Testis (tissue), 3 donors: ENCODE measurements around the gene TGFBRAP1. TPM values are rescaled to one million over a fixed set of nuclear protein-coding genes. Genes with fewer than 3 reads are reported as not detected.

Experiments
- DNase-seq: peaks from one replicate; pipeline ENCODE4 v3.0.0-alpha.2; 2019
- H3K27ac ChIP-seq, 2 donors: fragments of 200-600 bp; sonication (generic); one replicate each; pipeline ENCODE4 v1.5.1; 2019
- H3K27me3 ChIP-seq: fragments of 200-600 bp; sonication (generic); one replicate; pipeline ENCODE4 v1.5.1; 2019
- H3K36me3 ChIP-seq: fragments of 200-600 bp; sonication (generic); one replicate; pipeline ENCODE4 v1.5.1; 2017; ENCODE audit warnings: low read depth; ENCODE audit errors: missing control alignments
- H3K4me1 ChIP-seq: fragments of 200-600 bp; sonication (generic); one replicate; pipeline ENCODE4 v1.5.1; 2019
- H3K4me3 ChIP-seq, 2 donors: fragments of 200-600 bp; sonication (generic); one replicate each; pipeline ENCODE4 v1.5.1; 2017 to 2019
- H3K9me3 ChIP-seq: fragments of 200-600 bp; sonication (generic); one replicate; pipeline ENCODE4 v1.5.1; 2017
- POLR2A ChIP-seq: fragments of 450-650 bp; IDR thresholded peaks from one replicate; pipeline ENCODE4 v1.6.1; 2017; ENCODE audit warnings: antibody characterized with exemption, mild to moderate bottlenecking, moderate library complexity
- WGBS, 2 donors: methylation state at CpG; one replicate each; pipeline ENCODE4 v1.1.5; 2018; 5-methylcytosine and 5-hydroxymethylcytosine counted together
- intact Hi-C: fragments of 100-400 bp; cut with DNase I; formaldehyde crosslinking; loops from one replicate; pipeline ENCODE4 v1.15.1; 2023; ENCODE audit warnings: low total_unique reads
- polyA plus RNA-seq: library from polyadenylated mRNA; stranded (reverse); fragments of 350-450 nt; fragmentation: Illumina TruSeq; extraction: RNeasy Lipid Tissue Mini Kit (QIAGEN cat#74804); gene quantifications from one replicate; pipeline ENCODE4 v1.2.3, GENCODE V29; 2014; ENCODE audit warnings: low read depth, low replicate concordance; ENCODE audit not compliant: insufficient read depth
- total RNA-seq, 2 donors: library from RNA; depleted of rRNA; stranded (reverse); fragments of >200 nt; gene quantifications; one replicate each; pipeline ENCODE4 v1.2.3, GENCODE V29; 2016
- TF ChIP-seq, protein P1 (sequence below), 3 experiments: fragments of 450-650 bp in 2 of 3; fragments of 200-600 bp in 1 of 3; sonication (generic) in 1 of 3; IDR thresholded peaks; one replicate each; pipeline ENCODE4 v1.5.1; 2016 to 2019; ENCODE audit warnings: antibody characterized with exemption in 3 of 3, mild to moderate bottlenecking in 2 of 3, moderate library complexity in 1 of 3

The TGFBRAP1 gene
- total and polyA plus RNA-seq, 3 donors from 2014 or later = 7.3 to 16.3 (median 10.8) TPM

DNA sequence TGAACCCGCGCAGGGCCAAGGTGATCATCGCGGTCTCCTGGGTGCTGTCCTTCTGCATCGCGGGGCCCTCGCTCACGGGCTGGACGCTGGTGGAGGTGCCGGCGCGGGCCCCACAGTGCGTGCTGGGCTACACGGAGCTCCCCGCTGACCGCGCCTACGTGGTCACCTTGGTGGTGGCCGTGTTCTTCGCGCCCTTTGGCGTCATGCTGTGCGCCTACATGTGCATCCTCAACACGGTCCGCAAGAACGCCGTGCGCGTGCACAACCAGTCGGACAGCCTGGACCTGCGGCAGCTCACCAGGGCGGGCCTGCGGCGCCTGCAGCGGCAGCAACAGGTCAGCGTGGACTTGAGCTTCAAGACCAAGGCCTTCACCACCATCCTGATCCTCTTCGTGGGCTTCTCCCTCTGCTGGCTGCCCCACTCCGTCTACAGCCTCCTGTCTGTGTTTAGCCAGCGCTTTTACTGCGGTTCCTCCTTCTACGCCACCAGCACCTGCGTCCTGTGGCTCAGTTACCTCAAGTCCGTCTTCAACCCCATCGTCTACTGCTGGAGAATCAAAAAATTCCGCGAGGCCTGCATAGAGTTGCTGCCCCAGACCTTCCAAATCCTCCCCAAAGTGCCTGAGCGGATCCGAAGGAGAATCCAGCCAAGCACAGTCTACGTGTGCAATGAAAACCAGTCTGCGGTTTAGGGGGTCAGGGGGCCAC is 87.1 kb downstream of the TGFBRAP1 start:
- intact Hi-C loops = no loop called here
- H3K9me3 ChIP-seq = no peaks in the 10 kb centered on the region
- H3K4me3 ChIP-seq = peak overlapping the region in 1 of 2 donors; percentile 33
- TF ChIP-seq, protein P1, sequence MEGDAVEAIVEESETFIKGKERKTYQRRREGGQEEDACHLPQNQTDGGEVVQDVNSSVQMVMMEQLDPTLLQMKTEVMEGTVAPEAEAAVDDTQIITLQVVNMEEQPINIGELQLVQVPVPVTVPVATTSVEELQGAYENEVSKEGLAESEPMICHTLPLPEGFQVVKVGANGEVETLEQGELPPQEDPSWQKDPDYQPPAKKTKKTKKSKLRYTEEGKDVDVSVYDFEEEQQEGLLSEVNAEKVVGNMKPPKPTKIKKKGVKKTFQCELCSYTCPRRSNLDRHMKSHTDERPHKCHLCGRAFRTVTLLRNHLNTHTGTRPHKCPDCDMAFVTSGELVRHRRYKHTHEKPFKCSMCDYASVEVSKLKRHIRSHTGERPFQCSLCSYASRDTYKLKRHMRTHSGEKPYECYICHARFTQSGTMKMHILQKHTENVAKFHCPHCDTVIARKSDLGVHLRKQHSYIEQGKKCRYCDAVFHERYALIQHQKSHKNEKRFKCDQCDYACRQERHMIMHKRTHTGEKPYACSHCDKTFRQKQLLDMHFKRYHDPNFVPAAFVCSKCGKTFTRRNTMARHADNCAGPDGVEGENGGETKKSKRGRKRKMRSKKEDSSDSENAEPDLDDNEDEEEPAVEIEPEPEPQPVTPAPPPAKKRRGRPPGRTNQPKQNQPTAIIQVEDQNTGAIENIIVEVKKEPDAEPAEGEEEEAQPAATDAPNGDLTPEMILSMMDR (IDR thresholded peaks at IDR 0.05) = no peak
- no peak for DNase-seq
- no peaks in the 10 kb centered on the region for H3K36me3 ChIP-seq
- WGBS, 2 donors = 79 to 87% methylated on average over 25 to 50 of the region's 50 CpGs
- H3K27ac ChIP-seq = no peak overlapping the region
- no peaks in the 10 kb centered on the region for H3K27me3 ChIP-seq
- H3K4me1 ChIP-seq = no peaks in the 10 kb centered on the region

DNA sequence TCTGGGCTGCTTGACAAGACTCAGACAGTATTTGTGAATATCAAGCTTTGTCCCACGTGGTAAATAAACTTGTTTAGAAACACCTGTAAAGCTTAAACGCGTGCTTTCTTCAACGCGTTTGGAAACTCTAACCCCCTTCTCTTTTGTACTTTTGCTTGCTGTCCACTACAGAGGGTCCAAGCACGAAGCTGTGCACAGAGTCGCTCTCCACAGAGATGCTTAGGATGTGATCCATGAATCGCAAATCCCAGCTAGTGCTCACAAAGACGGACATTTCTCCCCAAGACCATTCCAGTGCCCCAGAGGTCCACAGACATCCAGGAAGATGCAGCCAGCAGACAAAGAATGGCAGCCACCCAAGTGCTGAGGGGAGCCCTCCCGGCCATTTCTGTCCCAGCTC is 88.1 kb downstream of the TGFBRAP1 start, which contains the start of gene GPR45:
Gene GPR45 (plus strand): TSS at position 301 of the 400 bp plus-strand sequence. CDS start 116 bp downstream, outside the sequence.
- Histone ChIP-seq H3K27ac (no peak within 1 kb of the TSS), H3K4me1 (no peaks in the 10 kb centered on the region), H3K27me3 (no peaks in the 10 kb centered on the region), H3K4me3 (peak within 1 kb of the TSS in 1 of 2 donors; percentile 33), H3K36me3 (no peaks in the 10 kb centered on the region), H3K9me3 (no peaks in the 10 kb centered on the region)
- no peak for DNase-seq
- 64 to 79% methylated on average over 9 to 10 of the region's 10 CpGs for WGBS, 2 donors
- intact Hi-C loops = no loop called here
- TF ChIP-seq, protein P1 (IDR thresholded peaks at IDR 0.05) = no peak
- no peak for TF ChIP-seq POLR2A

DNA sequence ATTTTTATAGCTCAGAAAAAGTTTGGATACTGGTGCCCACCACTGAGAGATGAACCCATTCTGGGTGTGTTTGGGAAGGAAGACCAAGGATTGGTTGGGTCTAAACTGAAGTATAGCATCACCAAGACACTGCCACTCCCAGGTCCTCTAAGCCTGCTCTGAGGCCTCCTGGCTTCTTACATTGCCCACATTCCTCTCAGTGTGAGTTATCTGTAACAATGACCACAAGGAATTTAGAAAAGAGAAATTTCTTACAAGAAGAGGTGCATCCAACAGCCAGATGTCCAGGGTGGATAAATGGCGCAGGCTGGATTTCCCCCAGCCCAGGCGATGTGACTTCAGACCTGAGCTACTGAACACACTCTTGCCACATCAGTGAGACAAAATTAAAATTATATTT is 89.6 kb downstream of the TGFBRAP1 start:
- no peaks in the 10 kb centered on the region for H3K4me1 ChIP-seq
- DNase-seq = no peak
- no peaks in the 10 kb centered on the region for H3K36me3 ChIP-seq
- H3K4me3 ChIP-seq = no peak overlapping the region
- TF ChIP-seq POLR2A = no peak
- TF ChIP-seq, protein P1 (IDR thresholded peaks at IDR 0.05) = no peak
- no peaks in the 10 kb centered on the region for H3K9me3 ChIP-seq
- no peaks in the 10 kb centered on the region for H3K27me3 ChIP-seq
- intact Hi-C loops = loop anchor here (5.0 kb wide), 1 partner anchor 128 kb away; no protein-coding TSS in a partner anchor
- 83 to 92% methylated on average over 2 of the region's 2 CpGs for WGBS, 2 donors
- H3K27ac ChIP-seq = no peak overlapping the region

GRCh38 chr2:105238664-105239240 is 90.8 kb downstream of the TGFBRAP1 start:
- Histone ChIP-seq H3K36me3 (no peaks in the 10 kb centered on the region), H3K9me3 (no peaks in the 10 kb centered on the region), H3K27me3 (no peaks in the 10 kb centered on the region), H3K27ac (no peak overlapping the region), H3K4me3 (no peak overlapping the region), H3K4me1 (no peaks in the 10 kb centered on the region)
- intact Hi-C loops = loop anchor here (5.0 kb wide), 1 partner anchor 126 kb away; no protein-coding TSS in a partner anchor
- TF ChIP-seq, protein P1 (IDR thresholded peaks at IDR 0.05) = no peak
- TF ChIP-seq POLR2A = no peak
- 56 to 63% methylated on average over 14 of the region's 14 CpGs for WGBS, 2 donors
- DNase-seq = no peak
